Activated CD4-positive, alpha-beta T cell treated with anti-CD3 and anti-CD28 coated beads for 1 hour (primary cell): ENCODE data around the gene ASIC1.

Experiments used
- DNase-seq: peaks from one replicate; pipeline ENCODE4 v3.0.0-alpha.2; 2020

Gene ASIC1

DNA sequence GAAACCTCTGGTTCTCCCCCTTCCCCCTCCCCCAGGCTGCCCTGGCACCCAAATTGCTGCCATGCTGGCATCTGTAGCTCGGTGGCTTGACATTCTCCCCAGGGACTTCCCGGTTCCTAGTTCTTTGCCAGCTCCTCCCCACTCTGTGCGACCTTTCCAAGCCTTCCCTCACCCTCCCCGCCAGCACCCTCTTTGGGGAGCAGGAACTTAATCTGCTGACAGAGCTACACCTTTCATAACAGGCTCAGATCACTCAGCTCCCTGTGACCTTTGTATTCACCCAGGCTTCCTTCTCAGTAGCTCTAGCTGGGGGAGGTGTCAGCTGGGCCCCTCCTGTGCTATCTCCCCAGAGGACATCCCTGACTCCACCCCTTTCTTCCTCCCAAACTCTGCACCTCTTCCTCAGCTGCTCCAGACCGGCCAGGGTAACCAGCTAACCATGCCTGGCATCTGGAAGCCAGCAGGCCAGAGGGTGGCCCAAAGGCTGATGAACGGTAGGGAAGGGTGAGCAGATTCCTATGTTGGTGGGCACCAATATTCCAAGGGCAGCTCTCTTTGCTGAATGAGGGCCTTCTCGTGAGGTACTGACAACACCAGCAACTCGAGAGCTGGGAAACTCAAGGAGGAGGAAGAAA is 52.8 kb downstream of the ASIC1 start:
- DNase-seq: no peak

DNA sequence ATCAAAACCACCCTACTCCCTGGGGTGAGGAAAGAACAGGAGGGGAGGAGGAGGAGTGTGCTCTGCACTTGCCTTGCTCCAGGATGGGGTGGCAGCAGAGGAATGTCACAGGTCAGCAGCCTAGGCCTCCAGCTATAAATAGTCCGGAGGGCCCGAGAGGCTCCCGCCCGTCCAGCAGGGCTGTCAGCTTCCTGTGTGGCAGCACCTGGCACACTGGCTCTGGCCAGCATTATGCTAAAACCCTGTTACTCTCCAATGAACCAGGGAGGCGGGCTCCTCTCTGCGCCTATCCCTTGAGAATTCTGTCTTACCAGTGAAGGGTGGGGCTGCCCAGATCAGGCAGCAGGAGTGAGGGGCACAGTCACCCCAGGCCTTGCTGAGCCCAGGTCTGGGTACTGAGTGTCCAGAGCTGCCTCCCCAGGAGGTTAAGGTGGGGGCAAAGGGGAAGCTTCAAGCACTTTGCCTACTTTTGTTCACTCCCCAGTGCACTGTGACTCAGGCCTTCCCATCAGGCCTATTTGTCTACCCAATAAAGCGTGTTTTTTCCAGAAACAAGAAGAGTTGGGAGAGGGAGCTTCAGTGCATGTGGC is 53.5 kb downstream of the ASIC1 start:
- no peak for DNase-seq

DNA sequence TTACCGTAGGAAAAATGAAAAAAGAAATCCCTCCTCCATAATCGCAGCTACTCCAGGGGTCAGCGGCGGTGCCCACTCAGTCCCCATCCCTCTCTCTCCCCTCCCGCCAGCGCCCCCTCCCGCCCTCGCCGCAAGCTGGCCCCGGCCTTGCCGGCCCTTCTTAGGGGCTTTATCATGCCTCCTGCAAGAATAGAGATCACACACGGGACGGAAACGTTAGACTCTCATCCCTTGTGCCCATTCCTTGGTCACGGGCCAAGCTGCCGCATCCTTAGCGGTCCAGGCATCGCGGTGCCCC is 53.9 kb downstream of the ASIC1 start:
- DNase-seq: no peak

DNA sequence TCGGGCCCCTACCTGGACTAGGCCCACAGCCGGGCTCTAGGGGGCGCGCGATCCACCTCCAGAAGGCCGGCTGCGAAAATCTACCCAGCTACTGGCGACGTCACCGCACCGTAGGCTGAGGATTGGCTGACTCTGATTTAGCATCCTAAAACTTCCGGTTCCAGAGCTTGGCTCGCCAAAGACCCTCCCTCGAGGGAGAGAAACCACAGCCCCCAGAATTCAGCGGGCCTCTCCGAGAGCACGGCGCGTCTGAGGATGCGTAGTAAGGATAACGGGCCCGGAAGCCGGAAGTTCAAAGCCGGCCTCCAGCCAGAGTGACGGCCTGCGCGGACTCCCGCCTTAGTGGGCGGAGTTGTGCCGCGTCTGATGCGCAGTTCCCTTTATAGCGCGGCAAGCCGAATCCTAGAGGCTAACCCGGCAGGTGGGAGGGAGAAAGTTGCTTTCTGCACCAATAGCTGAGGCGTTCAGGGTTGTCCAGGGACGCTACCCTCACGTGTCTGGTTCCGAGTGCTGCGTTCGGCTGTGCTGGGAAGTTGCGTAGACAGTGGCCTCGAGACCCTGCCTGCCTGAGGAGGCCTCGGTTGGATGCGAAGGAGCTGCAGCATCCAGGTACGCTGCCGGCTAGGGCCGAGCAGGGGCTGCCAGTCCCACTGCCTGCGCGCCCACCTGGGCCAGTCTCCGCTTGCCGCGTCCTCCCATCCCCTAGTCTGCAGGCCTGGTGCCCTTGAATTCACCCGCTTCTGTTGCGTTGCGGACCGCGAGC is 54.5 kb downstream of the ASIC1 start, which contains the start of gene COX14:
Gene COX14 (plus strand): TSS at position 544 of the 763 bp plus-strand sequence. CDS start 7,808 bp downstream, outside the sequence.
- peak; percentile 99 for DNase-seq

DNA sequence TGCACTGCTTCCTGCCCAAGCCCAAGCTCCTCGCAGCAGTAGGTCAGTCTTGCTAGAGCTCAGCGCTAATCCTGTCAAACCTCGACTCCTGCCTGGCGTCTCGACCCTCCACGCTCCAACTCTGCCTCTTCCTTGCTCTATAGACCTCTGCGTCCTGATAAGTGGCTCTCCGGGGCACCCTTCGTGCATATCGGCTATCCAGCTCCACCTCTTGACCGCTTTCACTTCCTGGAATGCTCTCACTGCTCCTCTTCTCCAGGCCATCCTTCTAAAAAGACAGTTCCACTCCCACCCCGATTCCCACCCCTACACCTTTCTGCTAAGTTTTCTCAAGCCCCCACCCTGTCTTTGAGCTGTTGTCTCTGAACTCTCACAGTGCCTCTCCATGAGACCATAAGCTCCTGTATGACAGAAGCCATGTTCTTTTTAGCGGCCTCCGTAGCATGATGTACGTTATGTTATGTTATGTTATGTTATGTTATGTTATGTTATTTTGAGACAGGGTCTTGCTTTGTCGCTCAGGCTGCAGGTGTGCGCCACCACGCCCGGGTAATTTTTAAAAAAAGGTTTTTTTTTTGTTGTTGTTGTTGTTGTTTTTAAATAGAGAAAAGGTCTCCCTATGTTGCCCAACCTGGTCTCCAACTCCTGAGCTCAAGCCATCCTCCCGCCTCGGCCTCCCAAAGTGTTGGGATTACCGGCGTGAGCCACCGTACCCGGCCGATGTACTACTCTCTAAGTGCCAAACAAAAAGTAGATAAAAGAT is 55.2 kb downstream of the ASIC1 start:
- no peak for DNase-seq

DNA sequence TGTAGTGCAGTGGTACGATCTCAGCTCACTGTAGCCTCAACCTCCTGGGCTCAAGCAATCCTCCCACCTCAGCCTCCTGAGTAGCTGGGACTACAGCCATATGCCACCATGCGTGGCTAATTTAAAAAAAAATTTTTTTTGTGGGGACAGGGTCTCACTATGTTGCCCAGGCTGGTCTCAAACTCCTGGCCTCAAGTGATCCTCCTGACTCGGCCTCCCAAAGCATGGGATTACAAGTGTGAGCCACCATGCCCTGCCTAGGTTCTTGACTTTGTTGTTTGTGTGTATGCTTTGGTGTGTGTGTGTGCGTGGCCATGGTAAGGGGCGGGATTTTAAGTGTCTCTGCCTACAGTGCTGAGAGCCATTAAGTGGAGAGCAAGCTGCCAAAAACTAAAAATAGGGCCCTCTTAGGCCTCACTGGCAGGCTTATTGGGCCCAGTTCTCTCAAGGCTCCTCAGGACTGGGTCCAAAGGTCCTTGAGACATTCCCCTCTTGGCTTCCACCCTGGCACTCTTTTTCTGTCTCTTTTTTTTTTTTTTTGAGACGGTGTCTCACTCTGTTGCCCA is 59.7 kb downstream of the ASIC1 start:
- no peak for DNase-seq

DNA sequence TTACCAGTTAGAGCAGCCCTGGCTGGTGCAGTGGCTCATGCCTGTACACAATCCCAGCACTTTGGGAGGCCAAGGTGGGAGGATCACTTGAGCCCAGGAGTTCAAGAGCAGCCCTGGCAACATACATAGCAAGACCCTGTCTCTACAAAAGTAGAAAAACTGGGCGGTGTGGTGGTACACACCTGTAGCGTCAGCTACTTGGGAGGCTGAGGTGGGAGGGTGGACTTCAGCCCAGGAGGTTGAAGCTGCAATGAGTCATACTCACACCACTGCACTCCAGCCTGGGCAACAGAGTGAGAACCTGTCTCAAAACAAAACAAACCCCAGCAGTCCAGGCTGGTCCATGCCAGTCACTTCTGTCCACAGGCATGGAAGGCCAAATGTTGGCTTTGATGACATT is 62.0 kb downstream of the ASIC1 start:
- no peak for DNase-seq

DNA sequence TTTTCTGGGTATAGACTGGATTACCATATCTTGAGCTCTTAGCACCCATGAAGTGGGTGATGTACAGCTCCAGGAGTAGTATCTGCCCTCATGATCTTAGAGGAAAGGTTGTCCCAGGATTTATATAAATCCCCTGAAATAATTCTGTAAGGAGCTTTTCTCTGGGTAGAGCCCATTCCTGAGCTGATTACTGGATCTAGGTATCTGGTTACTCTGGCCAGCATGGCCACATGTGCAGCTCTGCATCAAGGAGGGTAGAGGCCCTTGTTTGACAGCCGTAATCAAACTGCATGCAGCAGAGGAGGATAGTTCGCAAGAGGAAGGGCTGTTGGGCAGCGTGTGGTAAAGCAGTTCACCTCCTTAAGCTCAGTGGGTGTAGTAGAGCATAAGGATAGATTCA is 63.1 kb downstream of the ASIC1 start:
- DNase-seq: no peak

DNA sequence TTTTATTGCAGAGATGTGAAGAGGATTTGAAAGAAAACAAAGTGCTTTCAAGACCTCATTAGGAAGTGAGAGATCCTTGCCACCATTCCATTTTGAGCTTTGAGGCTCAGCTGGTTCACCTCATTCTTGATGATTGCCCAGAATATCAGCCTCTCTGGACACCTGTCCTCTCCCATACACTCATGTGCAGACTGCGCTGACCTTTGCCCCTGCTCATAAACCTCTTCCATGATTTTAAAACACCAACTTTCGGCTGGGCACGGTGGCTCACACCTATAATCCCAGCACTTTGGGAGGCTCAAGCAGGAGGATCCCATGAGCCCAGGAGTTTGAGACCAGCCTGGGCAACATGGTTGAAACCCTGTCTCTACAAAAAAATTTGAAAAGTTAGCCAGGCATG is 63.6 kb downstream of the ASIC1 start:
- no peak for DNase-seq

DNA sequence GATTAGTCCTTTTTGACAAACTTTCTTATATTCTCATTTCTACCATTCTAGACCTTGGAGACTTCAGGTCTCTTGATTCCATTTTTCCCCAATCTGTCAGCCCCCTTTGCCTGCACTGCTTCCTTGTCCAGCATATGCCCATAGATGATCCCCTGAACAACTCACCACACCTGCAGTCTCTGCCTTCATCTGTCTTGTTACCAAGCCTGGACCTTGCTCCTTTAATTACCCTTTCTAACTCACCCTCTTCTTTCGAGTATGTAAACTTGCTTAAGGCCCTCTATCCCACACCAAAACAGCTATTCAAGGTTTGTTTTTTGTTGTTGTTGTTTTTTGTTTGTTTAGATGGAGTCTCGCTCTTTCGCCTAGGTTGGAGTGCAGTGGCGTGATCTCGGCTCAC is 64.2 kb downstream of the ASIC1 start:
- DNase-seq: no peak

DNA sequence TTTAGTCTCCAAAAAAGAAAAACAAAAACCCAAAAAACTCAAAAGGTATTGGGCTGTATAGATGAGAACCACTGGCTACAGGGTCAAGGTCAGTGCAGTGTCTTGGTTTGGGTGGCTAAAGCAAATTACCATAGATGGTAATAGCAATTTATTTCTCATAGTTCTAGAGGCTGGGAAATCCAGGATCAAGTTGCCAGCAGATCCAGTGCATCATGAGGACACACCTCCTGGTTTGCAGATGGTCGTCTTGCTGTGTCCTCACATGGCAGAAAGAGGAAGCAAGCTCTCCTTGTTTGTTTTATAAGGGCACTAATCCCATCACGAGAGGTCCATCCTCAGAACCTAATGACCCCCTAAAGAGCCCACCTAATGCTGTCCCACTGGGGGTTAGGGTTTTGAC is 65.8 kb downstream of the ASIC1 start:
- no peak for DNase-seq

DNA sequence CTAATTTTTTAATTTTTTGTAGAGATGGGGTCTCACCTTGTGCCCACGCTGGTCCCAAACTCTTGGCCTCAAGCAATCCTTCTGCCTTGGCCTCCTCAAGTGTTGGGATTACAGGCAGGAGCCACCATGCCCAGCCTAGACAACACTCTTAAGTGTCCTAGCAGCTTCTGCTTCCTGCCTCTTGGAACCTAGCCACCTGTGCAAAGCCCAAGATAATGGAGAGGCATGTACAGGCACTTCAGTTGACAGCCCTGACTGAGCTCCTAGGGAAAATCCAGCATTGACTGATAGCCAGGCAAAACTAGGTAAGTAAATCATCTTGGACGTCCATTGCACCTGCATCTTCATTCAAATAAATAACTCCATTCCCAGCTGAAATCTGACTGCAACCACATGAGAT is 70.2 kb downstream of the ASIC1 start:
- DNase-seq: no peak

DNA sequence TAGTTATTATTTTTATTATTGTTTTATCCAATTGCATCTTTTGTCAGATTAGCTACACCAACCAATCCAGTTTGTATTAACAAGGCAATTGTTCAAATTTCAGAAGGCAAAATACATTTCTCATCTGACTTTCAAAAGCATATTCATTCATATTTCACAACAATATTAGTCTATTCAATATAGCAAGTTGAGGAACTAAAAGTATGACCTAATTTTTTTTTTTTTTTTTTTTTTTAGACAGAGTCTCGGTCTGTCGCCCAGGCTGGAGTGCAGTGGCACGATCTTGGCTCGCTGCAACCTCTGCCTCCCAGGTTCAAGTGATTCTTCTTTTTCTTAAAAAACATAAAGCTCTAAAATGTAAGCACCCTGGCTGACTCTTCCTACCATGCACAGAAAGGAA is 71.9 kb downstream of the ASIC1 start:
- no peak for DNase-seq

DNA sequence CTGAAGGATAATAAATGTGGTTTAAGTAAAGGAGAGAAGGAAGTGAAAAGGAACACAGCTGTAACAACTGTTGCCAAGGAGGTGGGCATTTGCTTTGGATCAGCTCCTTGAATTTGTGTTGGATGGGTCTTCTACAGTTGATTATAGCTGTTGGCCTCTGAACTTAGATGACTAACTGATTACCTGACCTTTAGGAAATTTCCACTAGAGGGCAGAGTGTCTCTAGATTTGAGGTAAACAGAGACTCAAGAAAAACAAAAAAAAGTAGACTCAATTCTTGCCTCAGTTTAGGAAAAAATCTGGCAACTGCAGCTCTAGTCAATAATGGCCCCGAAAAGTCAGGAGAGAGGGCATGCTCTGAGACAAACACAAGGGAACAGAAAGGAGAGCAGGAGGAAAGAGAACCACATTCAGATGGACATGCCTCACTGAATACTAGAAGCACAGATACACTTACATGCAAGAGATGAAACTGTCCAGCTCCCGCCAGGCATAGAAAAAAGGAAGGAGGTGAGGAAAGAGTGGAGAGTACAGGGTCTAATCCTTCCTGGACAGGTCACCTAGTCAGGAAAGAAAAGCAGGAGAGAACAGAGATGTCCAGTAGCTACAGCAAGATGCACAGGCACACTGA is 75.2 kb downstream of the ASIC1 start:
- DNase-seq: no peak
